BE2C (cell line): ENCODE measurements around the gene DPM2.

Source experiments
- DNase-seq: peaks from one replicate; pipeline ENCODE4 v3.0.0-alpha.2; 2020
- H3K27me3 ChIP-seq: fragments of 250-450 bp; sonication (Bioruptor Pico); 2 replicates; pipeline ENCODE4 v1.5.1; 2020; ENCODE audit warnings: mild to moderate bottlenecking
- H3K36me3 ChIP-seq: fragments of 250-450 bp; sonication (Bioruptor Pico); 2 replicates; pipeline ENCODE4 v1.5.1; 2020; ENCODE audit warnings: mild to moderate bottlenecking
- H3K4me1 ChIP-seq: fragments of 250-450 bp; sonication (Bioruptor Pico); 2 replicates; pipeline ENCODE4 v1.5.1; 2020
- H3K4me3 ChIP-seq: 2 replicates; pipeline ENCODE4 v1.5.1; 2011; ENCODE audit warnings: low read depth, low read length
- H3K9me3 ChIP-seq: fragments of 250-450 bp; sonication (Bioruptor Pico); 2 replicates; pipeline ENCODE4 v1.5.1; 2020
- CTCF ChIP-seq: IDR thresholded peaks from 2 replicates; pipeline ENCODE4 v1.5.1; 2012; ENCODE audit warnings: mild to moderate bottlenecking, low read depth, low read length

DPM2 gene

DNA sequence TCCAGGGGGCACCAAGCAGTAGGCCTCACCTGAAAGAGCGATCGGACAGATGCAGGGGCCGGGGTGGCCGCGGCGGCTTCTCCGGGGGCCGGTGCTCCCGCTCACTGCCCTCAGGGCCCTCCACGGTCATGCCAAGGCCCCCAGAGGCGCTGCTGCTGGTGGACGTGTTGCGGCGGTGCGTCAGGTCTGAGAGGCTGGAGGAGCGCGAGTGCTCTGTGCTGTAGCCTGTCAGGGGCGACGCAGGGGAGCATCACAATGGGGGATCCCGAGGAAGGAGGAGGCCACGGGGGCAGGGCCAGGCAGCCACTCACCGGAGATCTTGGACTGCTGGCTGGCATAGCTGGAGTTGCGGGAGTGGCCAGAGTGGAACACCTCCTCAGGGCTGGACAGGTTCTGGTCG, 7.7 kb upstream of the DPM2 start:
- H3K4me1 ChIP-seq = peaks cover 17% of the 10 kb centered on the region
- H3K4me3 ChIP-seq = no peak overlapping the region
- H3K36me3 ChIP-seq = peaks cover 22% of the 10 kb centered on the region
- no peak for TF ChIP-seq CTCF
- H3K9me3 ChIP-seq = no peaks in the 10 kb centered on the region
- no peak for DNase-seq
- H3K27me3 ChIP-seq = no peaks in the 10 kb centered on the region

DNA sequence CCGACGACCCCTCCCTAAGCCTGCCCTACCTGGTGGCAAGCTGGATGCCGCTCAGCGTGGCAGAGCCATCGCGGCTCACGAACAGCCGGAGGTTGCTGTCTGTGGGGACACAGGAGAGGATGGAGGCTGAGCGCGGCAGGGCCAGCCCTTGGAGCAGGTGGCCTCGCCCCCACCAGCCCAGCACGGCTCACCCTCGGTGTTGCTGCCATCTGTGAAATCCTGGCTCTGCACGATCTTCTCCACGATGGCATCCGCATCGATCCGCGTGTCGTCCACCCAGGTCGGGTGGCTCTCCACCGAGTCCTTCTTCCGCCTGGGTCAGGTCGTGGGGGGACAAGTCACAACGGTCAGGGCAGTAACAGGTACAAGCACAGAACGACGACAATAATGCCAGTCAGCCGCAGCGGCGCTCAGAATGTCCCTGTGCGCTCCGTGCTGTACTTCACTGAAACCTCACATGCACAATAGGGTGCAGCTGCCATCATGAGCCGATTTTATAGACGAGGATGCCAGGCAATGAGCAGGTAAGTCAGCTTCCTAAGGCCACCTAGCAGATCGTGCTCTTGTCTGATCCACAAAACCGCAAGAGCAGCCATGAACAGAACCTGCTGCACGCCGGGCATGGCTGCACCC, 7.0 kb upstream of the DPM2 start:
- TF ChIP-seq CTCF = no peak
- Histone ChIP-seq H3K27me3 (no peaks in the 10 kb centered on the region), H3K9me3 (no peaks in the 10 kb centered on the region), H3K4me3 (no peak overlapping the region), H3K4me1 (peaks cover 12% of the 10 kb centered on the region), H3K36me3 (peaks cover 22% of the 10 kb centered on the region)
- DNase-seq = no peak

GRCh38 chr9:127943731-127944144, 6.1 kb upstream of the DPM2 start:
- Histone ChIP-seq H3K27me3 (no peaks in the 10 kb centered on the region), H3K4me1 (peaks cover 11% of the 10 kb centered on the region), H3K9me3 (no peaks in the 10 kb centered on the region), H3K4me3 (no peak overlapping the region), H3K36me3 (peaks cover 22% of the 10 kb centered on the region)
- DNase-seq = peak; percentile 96
- peak; percentile 94 for TF ChIP-seq CTCF

DNA sequence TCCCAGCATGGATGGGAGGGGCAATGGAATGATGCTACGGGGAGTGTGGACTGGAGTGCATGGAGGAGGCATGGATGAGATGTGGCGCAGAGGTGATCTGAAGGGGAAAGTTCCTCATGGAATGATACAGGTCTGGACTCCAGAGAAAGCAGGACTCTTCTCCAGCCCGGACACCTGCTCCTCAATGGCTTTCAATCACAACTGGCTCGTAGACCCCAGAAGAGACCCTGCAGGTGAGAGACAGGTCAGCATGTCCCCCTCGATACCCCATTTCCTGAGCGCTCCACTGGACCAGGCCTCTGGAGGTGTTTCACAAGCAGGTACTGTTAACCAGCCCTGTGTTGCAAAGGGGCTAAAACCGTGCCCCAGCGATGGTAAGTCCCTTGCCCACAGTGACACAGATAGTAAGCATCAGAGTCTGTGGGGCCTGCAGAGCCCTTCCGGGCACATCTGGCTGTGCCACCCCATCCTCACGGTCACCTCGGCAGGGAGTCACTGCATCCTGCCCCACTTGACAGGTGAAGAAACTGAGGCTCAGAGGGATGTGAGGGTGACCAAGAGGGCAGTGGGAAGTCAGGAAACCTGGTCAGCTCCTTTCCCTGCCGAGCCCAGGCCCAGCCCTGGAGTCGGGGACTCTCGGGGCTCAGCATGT, 5.5 kb upstream of the DPM2 start:
- no peak for TF ChIP-seq CTCF
- H3K4me3 ChIP-seq = no peak overlapping the region
- no peaks in the 10 kb centered on the region for H3K27me3 ChIP-seq

GRCh38 chr9:127942216-127943010, 4.8 kb upstream of the DPM2 start:
- peaks cover 11% of the 10 kb centered on the region for H3K4me1 ChIP-seq
- peaks cover 22% of the 10 kb centered on the region for H3K36me3 ChIP-seq
- no peak overlapping the region for H3K4me3 ChIP-seq
- TF ChIP-seq CTCF = peak; percentile 88
- H3K9me3 ChIP-seq = no peaks in the 10 kb centered on the region
- DNase-seq = peak; percentile 80
- no peaks in the 10 kb centered on the region for H3K27me3 ChIP-seq

More for the DNA sequence above, 5.5 kb upstream of the DPM2 start:
- H3K9me3 ChIP-seq = no peaks in the 10 kb centered on the region
- no peak for DNase-seq
- H3K36me3 ChIP-seq = peaks cover 22% of the 10 kb centered on the region
- peaks cover 11% of the 10 kb centered on the region for H3K4me1 ChIP-seq

DNA sequence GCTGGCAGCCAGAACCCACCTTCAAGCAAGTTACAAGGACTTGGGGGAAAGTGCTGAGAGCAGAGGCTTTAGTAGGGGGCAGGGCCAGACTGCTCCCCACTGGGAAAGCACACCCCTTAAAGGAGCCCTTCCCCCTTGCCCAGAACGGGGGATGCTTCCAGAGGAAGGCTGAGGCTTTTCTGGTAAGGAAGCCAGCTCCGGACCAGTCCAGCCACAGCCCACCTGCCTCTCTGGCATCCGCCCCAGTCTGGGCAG, 4.2 kb upstream of the DPM2 start:
- Histone ChIP-seq H3K36me3 (peaks cover 22% of the 10 kb centered on the region), H3K9me3 (no peaks in the 10 kb centered on the region), H3K4me3 (no peak overlapping the region), H3K27me3 (no peaks in the 10 kb centered on the region), H3K4me1 (peaks cover 11% of the 10 kb centered on the region)
- TF ChIP-seq CTCF = no peak
- no peak for DNase-seq
